ENCODE measurements around the gene ATP2A2. TPM values are rescaled to one million over a fixed set of nuclear protein-coding genes. Genes with fewer than 3 reads are reported as not detected.

Gene ATP2A2
- total and polyA plus RNA-seq, 7 donors = 691 to 2,814 (median 1,378) TPM

DNA sequence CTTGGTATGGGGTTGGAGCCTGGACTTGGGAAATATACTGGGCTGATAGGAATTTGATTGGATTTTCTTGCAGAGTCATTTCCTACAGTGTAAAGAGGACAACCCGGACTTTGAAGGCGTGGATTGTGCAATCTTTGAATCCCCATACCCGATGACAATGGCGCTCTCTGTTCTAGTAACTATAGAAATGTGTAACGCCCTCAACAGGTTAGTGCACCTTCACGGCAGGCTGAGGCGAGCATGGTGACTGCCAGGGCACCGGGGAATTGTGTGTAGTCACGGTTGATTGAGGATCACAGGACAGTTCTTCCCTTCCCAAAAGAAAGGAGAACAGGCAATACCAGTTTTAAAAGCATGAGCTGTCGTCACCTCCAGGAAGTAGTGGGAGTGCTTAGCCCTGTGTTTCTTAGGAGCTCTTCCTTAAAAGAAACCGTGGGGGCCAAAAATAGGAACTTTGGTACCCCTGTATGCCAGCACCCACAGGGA lies 64.2 kb downstream of the ATP2A2 start:
- DNase-seq = no peak
- Histone ChIP-seq H3K4me1 (no peaks in the 10 kb centered on the region), H3K27ac (peak overlapping the region; percentile 41), H3K27me3 (ENCODE audit: insufficient read depth in 3 of 3, low read length in 2 of 3) (no peaks in the 10 kb centered on the region), H3K9me3 (no peaks in the 10 kb centered on the region), H3K36me3 (ENCODE audit: insufficient read depth in 1 of 2, low read depth in 1 of 2) (peaks cover 16 to 100% of the 10 kb centered on the region in 2 donors), H3K4me3 (no peak overlapping the region)
- WGBS, 3 donors = 74 to 79% (median 77%) methylated on average over 11 of the region's 11 CpGs
- TF ChIP-seq, protein P1, sequence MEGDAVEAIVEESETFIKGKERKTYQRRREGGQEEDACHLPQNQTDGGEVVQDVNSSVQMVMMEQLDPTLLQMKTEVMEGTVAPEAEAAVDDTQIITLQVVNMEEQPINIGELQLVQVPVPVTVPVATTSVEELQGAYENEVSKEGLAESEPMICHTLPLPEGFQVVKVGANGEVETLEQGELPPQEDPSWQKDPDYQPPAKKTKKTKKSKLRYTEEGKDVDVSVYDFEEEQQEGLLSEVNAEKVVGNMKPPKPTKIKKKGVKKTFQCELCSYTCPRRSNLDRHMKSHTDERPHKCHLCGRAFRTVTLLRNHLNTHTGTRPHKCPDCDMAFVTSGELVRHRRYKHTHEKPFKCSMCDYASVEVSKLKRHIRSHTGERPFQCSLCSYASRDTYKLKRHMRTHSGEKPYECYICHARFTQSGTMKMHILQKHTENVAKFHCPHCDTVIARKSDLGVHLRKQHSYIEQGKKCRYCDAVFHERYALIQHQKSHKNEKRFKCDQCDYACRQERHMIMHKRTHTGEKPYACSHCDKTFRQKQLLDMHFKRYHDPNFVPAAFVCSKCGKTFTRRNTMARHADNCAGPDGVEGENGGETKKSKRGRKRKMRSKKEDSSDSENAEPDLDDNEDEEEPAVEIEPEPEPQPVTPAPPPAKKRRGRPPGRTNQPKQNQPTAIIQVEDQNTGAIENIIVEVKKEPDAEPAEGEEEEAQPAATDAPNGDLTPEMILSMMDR (IDR thresholded peaks at IDR 0.05) = no peak
- intact Hi-C loops (cut with DNase I) = no loop called here
- no peak for ATAC-seq

DNA sequence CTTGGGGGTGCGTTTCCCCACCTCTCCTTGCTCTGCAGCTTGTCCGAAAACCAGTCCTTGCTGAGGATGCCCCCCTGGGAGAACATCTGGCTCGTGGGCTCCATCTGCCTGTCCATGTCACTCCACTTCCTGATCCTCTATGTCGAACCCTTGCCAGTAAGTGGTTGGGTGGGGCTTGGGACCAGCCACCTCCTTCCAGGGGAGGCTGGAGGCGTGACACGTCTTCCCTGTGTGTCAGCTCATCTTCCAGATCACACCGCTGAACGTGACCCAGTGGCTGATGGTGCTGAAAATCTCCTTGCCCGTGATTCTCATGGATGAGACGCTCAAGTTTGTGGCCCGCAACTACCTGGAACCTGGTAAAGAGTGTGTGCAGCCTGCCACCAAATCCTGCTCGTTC lies 64.9 kb downstream of the ATP2A2 start:
- TF ChIP-seq, protein P1 (IDR thresholded peaks at IDR 0.05) = no peak
- no peak overlapping the region for H3K4me3 ChIP-seq
- H3K9me3 ChIP-seq = no peaks in the 10 kb centered on the region
- no peaks in the 10 kb centered on the region for H3K4me1 ChIP-seq
- 65 to 66% (median 65%) methylated on average over 12 of the region's 12 CpGs for WGBS, 3 donors
- intact Hi-C loops (cut with DNase I) = no loop called here
- no peaks in the 10 kb centered on the region for H3K27me3 ChIP-seq (ENCODE audit: insufficient read depth in 3 of 3, low read length in 2 of 3)
- H3K27ac ChIP-seq = peak overlapping the region; percentile 41
- DNase-seq (no peak), ATAC-seq (peak in 1 of 4 donors; percentile 19)
- H3K36me3 ChIP-seq (ENCODE audit: insufficient read depth in 1 of 2, low read depth in 1 of 2) = peaks cover 14 to 100% of the 10 kb centered on the region in 2 donors

DNA sequence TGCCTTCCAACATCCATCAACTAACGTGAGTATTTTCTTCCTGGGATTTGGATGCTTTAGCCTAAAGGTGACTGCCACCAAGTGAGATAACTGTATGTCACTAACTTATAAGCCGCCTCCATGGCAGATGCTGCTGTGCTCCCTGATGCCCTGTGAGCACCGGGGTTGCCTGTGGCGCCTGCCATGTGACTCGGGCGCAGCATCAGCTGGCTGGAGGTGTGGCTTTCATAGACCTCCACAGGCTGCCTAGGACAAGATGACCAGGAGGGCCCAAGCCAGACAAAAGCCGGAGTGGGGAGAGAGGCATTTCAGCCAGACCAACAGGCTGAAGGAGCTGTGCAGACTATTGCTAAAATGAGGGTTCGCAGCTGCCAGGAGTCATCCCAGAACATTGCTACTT lies 66.7 kb downstream of the ATP2A2 start:
- no peaks in the 10 kb centered on the region for H3K9me3 ChIP-seq
- no peak overlapping the region for H3K4me3 ChIP-seq
- H3K27me3 ChIP-seq (ENCODE audit: insufficient read depth in 3 of 3, low read length in 2 of 3) = no peaks in the 10 kb centered on the region
- intact Hi-C loops (cut with DNase I) = no loop called here
- DNase-seq (no peak), ATAC-seq (peak in 1 of 4 donors; percentile 2)
- H3K27ac ChIP-seq = no peak overlapping the region
- WGBS, 3 donors = 81 to 86% (median 83%) methylated on average over 8 of the region's 8 CpGs
- no peaks in the 10 kb centered on the region for H3K4me1 ChIP-seq
- peaks cover 12 to 89% of the 10 kb centered on the region in 2 donors for H3K36me3 ChIP-seq (ENCODE audit: insufficient read depth in 1 of 2, low read depth in 1 of 2)
- TF ChIP-seq, protein P1 (IDR thresholded peaks at IDR 0.05) = no peak

DNA sequence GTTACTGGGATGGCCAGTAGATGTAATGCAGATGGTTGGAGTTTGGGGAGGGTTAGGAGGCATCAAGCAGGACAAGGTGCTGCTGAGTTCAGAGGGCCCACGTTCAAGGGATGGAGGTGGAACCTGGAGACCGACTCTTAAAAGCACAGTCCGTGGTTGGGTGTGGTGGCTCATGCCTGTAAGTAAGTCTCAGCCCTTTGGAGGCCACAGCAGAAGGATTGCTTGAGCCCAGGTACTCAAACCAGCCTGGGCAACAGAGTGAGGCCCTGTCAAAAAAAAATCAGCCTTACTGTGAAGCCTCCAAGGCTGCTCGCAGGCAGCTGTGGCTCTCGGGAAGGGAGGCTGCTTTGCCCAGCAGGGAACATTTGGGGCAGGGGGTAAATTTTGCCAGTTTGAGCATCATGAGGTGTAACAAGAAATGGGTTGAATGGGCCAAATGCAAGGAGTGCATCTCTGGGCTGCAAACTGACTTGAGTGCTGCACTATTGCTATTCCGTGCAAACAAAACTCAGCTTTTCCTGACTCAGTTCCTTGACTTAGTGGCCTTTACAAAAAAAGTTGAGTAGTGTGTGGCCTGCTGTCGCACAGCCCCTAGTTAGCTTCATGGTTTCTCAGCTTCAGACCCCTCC lies 67.5 kb downstream of the ATP2A2 start:
- Histone ChIP-seq H3K4me3 (no peak overlapping the region), H3K36me3 (ENCODE audit: insufficient read depth in 1 of 2, low read depth in 1 of 2) (peaks cover 12 to 81% of the 10 kb centered on the region in 2 donors), H3K27ac (peak overlapping the region; percentile 20), H3K4me1 (no peaks in the 10 kb centered on the region), H3K27me3 (ENCODE audit: insufficient read depth in 3 of 3, low read length in 2 of 3) (no peaks in the 10 kb centered on the region), H3K9me3 (no peaks in the 10 kb centered on the region)
- ATAC-seq (peak in 1 of 4 donors; percentile 1), DNase-seq (no peak)
- TF ChIP-seq, protein P1 (IDR thresholded peaks at IDR 0.05) = no peak
- WGBS, 3 donors = 85 to 92% (median 88%) methylated on average over 7 of the region's 7 CpGs
- intact Hi-C loops (cut with DNase I) = no loop called here

Measured in psoas muscle (tissue), 8 donors.